ENCODE measurements around the gene PPAN.

DNA sequence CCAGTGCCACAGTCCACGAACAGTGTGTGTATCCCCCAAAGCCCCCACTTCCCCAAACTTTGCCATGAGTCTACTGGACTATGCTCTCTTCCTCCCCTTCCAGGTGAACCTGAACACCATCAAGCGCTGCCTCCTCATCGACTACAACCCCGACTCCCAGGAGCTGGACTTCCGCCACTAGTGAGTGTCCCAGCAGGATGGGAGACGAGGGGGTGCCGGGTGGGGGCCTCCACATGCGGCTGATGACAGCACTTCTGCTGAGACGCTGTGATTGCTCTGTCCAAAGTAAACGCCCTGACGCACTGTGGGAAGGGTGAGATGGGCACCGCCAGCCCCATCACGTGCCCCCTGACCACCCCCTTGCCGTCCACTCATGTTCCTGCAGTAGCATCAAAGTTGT, 3.4 kb downstream of the PPAN start:
- TF ChIP-seq, protein P1, sequence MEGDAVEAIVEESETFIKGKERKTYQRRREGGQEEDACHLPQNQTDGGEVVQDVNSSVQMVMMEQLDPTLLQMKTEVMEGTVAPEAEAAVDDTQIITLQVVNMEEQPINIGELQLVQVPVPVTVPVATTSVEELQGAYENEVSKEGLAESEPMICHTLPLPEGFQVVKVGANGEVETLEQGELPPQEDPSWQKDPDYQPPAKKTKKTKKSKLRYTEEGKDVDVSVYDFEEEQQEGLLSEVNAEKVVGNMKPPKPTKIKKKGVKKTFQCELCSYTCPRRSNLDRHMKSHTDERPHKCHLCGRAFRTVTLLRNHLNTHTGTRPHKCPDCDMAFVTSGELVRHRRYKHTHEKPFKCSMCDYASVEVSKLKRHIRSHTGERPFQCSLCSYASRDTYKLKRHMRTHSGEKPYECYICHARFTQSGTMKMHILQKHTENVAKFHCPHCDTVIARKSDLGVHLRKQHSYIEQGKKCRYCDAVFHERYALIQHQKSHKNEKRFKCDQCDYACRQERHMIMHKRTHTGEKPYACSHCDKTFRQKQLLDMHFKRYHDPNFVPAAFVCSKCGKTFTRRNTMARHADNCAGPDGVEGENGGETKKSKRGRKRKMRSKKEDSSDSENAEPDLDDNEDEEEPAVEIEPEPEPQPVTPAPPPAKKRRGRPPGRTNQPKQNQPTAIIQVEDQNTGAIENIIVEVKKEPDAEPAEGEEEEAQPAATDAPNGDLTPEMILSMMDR (IDR thresholded peaks at IDR 0.05), result no peak
- TF ChIP-seq, protein P2, sequence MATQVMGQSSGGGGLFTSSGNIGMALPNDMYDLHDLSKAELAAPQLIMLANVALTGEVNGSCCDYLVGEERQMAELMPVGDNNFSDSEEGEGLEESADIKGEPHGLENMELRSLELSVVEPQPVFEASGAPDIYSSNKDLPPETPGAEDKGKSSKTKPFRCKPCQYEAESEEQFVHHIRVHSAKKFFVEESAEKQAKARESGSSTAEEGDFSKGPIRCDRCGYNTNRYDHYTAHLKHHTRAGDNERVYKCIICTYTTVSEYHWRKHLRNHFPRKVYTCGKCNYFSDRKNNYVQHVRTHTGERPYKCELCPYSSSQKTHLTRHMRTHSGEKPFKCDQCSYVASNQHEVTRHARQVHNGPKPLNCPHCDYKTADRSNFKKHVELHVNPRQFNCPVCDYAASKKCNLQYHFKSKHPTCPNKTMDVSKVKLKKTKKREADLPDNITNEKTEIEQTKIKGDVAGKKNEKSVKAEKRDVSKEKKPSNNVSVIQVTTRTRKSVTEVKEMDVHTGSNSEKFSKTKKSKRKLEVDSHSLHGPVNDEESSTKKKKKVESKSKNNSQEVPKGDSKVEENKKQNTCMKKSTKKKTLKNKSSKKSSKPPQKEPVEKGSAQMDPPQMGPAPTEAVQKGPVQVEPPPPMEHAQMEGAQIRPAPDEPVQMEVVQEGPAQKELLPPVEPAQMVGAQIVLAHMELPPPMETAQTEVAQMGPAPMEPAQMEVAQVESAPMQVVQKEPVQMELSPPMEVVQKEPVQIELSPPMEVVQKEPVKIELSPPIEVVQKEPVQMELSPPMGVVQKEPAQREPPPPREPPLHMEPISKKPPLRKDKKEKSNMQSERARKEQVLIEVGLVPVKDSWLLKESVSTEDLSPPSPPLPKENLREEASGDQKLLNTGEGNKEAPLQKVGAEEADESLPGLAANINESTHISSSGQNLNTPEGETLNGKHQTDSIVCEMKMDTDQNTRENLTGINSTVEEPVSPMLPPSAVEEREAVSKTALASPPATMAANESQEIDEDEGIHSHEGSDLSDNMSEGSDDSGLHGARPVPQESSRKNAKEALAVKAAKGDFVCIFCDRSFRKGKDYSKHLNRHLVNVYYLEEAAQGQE (IDR thresholded peaks at IDR 0.05; ENCODE audit: insufficient read depth in 1 of 2, low read depth in 2 of 2, low read length in 1 of 2), result no peak
- no peak for TF ChIP-seq POLR2AphosphoS5 (IDR thresholded peaks at IDR 0.05; ENCODE audit: low read depth, low read length)
- no peak for TF ChIP-seq TCF7L2 (IDR thresholded peaks at IDR 0.05; ENCODE audit: low read depth, low read length)
